Small intestine (tissue), 7 donors: Measurements from ENCODE around the gene SERP2. TPM values are rescaled to one million over a fixed set of nuclear protein-coding genes. Genes with fewer than 3 reads are reported as not detected.

Source experiments
- DNase-seq, 2 donors: peaks; one replicate each; pipeline versions ENCODE4 v3.0.0 to v3.0.0-alpha.2; 2013
- FAIRE-seq: peaks from 2 replicates; lab custom pipeline; 2012; peaks lifted over from hg19 to GRCh38; lab: Jason Lieb, UNC
- H3K27ac ChIP-seq, 3 donors: one replicate each; pipeline ENCODE4 v1.5.1; 2013; ENCODE audit warnings: low read length in 2 of 3, mild to moderate bottlenecking in 2 of 3, control low read depth in 1 of 3, inconsistent platforms in 1 of 3, low read depth in 1 of 3, moderate library complexity in 1 of 3
- H3K27me3 ChIP-seq, 3 donors: one replicate each; pipeline ENCODE4 v1.6.1; 2013; ENCODE audit warnings: low read length in 3 of 3, inconsistent platforms in 1 of 3; ENCODE audit not compliant: control insufficient read depth in 3 of 3, insufficient read depth in 3 of 3
- H3K36me3 ChIP-seq, 3 donors: one replicate each; pipeline ENCODE4 v1.6.1; 2013; ENCODE audit warnings: low read length in 3 of 3, inconsistent platforms in 1 of 3, low read depth in 1 of 3, mild to moderate bottlenecking in 1 of 3, moderate library complexity in 1 of 3; ENCODE audit not compliant: control insufficient read depth in 3 of 3, insufficient read depth in 2 of 3
- H3K4me1 ChIP-seq, 3 donors: one replicate each; pipeline ENCODE4 v1.6.1; 2013; ENCODE audit warnings: low read length in 2 of 3, inconsistent platforms in 1 of 3, low read depth in 1 of 3, mild to moderate bottlenecking in 1 of 3, moderate library complexity in 1 of 3; ENCODE audit not compliant: control insufficient read depth in 3 of 3, insufficient read depth in 2 of 3
- H3K4me3 ChIP-seq, 3 donors: one replicate each; pipeline ENCODE4 v1.5.1; 2013; ENCODE audit warnings: low read length in 3 of 3, control low read depth in 1 of 3, inconsistent platforms in 1 of 3, low read depth in 1 of 3, mild to moderate bottlenecking in 1 of 3, moderate library complexity in 1 of 3
- H3K9me3 ChIP-seq, 2 donors: one replicate each; pipeline ENCODE4 v1.6.1; 2013; ENCODE audit warnings: low read depth in 1 of 2, low read length in 1 of 2; ENCODE audit not compliant: control insufficient read depth in 2 of 2, insufficient read depth in 1 of 2
- WGBS, 3 donors: extraction: QIAGEN DNeasy Blood & Tissue Kit; methylation state at CpG; one replicate each; pipeline ENCODE4 v1.1.7; 2013; 5-methylcytosine and 5-hydroxymethylcytosine counted together
- polyA plus RNA-seq, 4 donors: library from polyadenylated mRNA; stranded (reverse) in 3 of 4; unstranded in 1 of 4; fragments of 200-250 nt in 3 of 4; fragments of 120-200 nt in 1 of 4; gene quantifications; one replicate each; pipeline versions ENCODE4 v1.2.1 to v1.2.3, GENCODE V29; 2013
- donor health status: healthy with polysubstance abuse.
- donor health status: control.
- donor health status: control.
- donor health status: Bipolar disorder and iron deficiency.
- donor health status: healthy.

The SERP2 gene
- polyA plus RNA-seq, 4 donors: 4.9 to 12.3 (median 8.0) TPM

DNA sequence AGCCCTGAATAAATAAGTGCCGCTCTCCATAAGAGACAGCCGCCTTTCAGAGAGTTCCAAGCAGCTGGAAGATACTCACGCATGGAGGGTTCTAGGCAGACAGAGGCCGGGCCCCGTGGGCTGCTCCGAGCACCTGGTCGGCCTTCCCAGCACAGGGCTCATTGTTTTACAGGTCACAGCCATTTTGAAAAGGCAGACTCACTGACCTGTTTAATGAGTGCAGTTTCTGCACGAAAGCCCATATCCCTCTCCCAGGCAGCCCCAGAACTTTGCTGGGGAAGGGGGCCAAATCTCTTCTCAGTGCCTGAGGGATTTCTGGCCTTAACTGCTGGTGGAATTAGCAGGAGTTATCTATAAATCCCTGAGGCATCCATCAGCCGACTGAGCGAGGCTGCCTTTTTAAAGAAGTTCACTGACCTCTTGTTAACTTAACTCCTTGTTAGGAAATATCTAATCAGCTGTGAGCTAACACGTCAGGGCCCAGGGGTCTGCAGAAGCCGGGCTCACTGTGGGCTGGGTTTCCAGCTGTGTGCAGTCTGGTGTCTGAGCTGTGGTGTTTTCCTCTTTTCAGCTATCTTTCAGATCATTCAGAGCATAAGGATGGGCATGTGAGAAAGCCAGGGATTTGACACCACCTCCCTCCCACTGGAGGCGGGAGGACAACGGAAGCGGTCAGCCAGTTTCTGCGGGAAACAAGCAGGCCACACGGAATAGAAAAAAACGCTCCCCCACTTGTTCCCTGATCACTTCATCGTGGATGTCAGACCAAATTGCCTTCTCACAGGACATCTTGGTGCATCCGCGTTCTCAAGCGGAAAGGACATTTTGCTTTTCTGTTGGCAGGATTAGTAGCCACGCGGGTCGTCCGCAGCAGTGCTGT lies 23.3 kb downstream of the SERP2 start:
- DNase-seq (no peak), FAIRE-seq (no peak)
- peaks cover 0 to 11% (median 2%) of the 10 kb centered on the region in 3 donors for H3K4me1 ChIP-seq
- WGBS, 3 donors: 65 to 84% (median 78%) methylated on average over 26 of the region's 26 CpGs
- H3K4me3 ChIP-seq: no peak overlapping the region
- H3K36me3 ChIP-seq: no peaks in the 10 kb centered on the region
- H3K27ac ChIP-seq: peak overlapping the region in 2 of 3 donors; percentile 36 to 75
- H3K27me3 ChIP-seq: no peaks in the 10 kb centered on the region
- H3K9me3 ChIP-seq: no peaks in the 10 kb centered on the region

DNA sequence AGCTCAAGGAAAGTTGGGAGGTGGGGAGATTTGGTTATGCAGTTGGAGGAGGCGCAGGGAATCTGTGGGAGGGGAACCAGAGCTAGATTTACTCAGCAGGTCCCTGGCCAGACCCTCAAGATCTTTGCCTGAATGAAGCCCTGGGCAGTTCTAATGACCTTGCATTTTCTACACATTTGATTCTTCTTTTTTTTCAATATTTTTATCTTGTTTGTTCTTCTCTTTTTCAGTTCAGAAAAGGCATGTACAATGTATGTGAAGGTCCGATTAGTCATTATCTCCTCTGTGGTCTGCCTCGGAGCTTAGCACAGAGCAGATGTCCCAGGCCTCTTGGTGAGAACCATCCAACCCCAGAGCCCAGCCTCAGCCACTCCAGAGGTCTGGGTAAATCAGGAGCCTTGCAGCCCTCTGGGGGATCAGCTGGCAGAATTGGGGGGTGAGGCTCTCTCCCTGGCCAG lies 24.2 kb downstream of the SERP2 start:
- H3K27me3 ChIP-seq: no peaks in the 10 kb centered on the region
- FAIRE-seq (no peak), DNase-seq (no peak)
- H3K9me3 ChIP-seq: no peaks in the 10 kb centered on the region
- 81 to 85% (median 83%) methylated on average over 3 of the region's 3 CpGs for WGBS, 3 donors
- H3K4me1 ChIP-seq: peaks cover 0 to 11% (median 2%) of the 10 kb centered on the region in 3 donors
- peak overlapping the region in 2 of 3 donors; percentile 36 to 75 for H3K27ac ChIP-seq
- H3K36me3 ChIP-seq: no peaks in the 10 kb centered on the region
- no peak overlapping the region for H3K4me3 ChIP-seq

DNA sequence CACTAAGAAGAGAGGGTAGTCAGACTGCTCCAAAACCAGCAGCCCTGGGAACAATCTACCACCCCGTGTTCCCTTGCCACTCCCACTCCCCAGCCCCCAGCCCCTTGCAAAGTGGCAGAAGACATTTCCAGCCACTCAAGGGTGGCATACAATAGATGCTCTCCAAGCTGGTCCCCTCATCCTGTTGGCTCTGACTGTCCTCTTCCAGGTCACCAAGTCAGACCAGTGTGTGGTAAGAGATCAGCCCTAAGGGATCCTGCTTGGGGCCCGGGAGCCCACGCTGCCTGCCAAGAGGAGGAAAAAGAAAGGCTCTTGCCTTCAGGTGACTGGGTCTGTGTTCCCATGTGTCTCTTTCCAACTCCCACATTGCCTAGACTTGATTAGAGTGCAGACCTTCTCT lies 25.0 kb downstream of the SERP2 start:
- no peaks in the 10 kb centered on the region for H3K9me3 ChIP-seq
- WGBS, 3 donors: 71 to 90% (median 77%) methylated on average over 3 of the region's 3 CpGs
- FAIRE-seq: no peak

DNA sequence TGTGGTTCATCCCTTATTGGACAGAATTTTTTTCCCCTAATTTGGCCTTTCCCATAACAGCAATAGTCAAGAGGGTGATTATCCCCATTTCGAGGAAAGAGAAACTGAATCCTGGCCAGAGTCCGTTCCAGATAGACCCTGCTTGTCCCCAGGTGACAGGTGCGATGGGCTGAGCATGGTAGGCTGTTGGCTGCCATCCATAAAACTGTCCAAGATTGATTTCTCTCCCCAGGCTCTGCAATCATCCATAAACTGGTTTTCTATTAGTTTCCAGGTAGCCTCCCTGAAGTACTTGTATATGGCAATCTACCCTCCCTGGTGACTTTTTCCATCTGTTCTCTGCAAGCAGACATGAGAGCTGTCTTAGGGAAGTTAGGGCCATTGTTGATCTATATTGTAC lies 25.4 kb downstream of the SERP2 start:
- H3K4me1 ChIP-seq: peaks cover 0 to 20% (median 2%) of the 10 kb centered on the region in 3 donors
- no peak overlapping the region for H3K27ac ChIP-seq
- DNase-seq (peak in 1 of 2 donors; percentile 46), FAIRE-seq (no peak)
- no peak overlapping the region for H3K4me3 ChIP-seq
- H3K9me3 ChIP-seq: no peaks in the 10 kb centered on the region
- no peaks in the 10 kb centered on the region for H3K36me3 ChIP-seq
- H3K27me3 ChIP-seq: no peaks in the 10 kb centered on the region
- 20 to 65% (median 33%) methylated on average over 3 of the region's 3 CpGs for WGBS, 3 donors

More for the DNA sequence above, 25.0 kb downstream of the SERP2 start:
- H3K4me1 ChIP-seq: peaks cover 0 to 16% (median 2%) of the 10 kb centered on the region in 3 donors
- no peaks in the 10 kb centered on the region for H3K36me3 ChIP-seq
- H3K27ac ChIP-seq: no peak overlapping the region
- no peaks in the 10 kb centered on the region for H3K27me3 ChIP-seq
- H3K4me3 ChIP-seq: no peak overlapping the region
- no peak for DNase-seq

DNA sequence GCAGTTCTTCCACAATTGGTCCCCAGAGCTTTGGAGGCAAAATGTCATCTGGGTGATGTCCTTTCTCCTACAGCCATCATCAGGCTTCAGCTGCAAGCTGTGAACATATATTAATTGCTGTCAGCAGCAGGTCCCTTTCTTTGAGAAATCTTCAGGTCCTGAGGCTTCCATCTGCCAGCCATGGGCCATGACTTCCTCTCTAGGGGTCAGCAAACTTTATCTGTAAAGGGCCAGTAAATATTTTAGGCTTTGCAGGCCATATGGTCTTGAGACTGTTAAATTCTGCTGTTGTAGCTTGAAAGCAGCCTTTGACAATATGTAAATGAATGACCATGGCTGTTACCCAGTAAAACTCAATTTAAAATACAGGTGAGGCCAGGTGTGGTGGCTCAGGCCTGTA lies 27.1 kb downstream of the SERP2 start:
- DNase-seq (no peak), FAIRE-seq (no peak)
- no peaks in the 10 kb centered on the region for H3K27me3 ChIP-seq
- no peak overlapping the region for H3K4me3 ChIP-seq
- H3K36me3 ChIP-seq: no peaks in the 10 kb centered on the region
- H3K9me3 ChIP-seq: no peaks in the 10 kb centered on the region
- peaks cover 0 to 31% (median 2%) of the 10 kb centered on the region in 3 donors for H3K4me1 ChIP-seq
- no peak overlapping the region for H3K27ac ChIP-seq

DNA sequence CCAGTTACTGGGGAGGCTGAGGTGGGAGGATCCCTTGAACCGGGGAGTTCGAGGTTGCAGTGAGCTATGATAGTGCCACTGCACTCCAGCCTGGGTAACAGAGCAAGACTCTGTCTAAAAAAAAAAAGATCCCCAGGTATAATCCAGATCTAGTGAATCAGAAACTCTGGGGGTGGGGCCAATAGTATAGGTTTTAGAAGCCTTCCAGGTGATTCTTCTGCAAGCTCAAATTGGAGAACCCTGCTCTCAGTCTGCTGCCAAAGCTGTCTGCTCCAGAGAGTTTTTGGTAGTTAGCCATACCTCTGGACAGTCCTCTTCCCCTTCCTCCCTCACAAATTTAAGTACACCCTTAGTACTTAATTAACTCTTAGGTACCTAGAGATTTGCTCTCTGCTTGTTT lies 28.0 kb downstream of the SERP2 start:
- no peak for FAIRE-seq
- peaks cover 0 to 31% (median 2%) of the 10 kb centered on the region in 3 donors for H3K4me1 ChIP-seq
- 40 to 72% (median 51%) methylated on average over 2 of the region's 2 CpGs for WGBS, 3 donors

DNA sequence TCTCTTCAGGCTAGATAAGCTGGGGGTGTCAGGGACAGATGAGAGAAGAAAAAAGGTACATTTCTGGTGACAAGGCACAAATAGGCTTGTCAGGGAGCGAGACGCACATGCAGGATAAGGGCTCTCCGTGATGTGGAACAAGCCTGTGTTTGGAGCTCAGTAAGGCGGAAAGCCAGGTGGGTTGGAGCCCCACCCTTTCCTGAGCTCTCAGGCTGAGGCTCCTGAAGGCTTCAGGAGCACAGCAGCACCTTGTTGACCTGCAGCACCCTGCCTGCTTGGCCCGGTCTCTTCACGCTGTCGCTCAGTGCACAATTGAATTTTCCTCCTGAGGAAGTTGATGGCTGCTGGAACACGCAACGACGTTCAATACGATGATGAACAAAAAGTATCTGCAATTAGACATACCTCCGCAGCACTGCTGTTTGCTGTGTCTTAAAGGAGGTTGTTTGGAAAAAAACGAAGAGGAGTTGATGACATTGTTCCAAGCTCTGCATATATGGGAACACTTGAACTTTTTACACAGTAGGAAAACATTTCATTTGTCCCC lies 29.3 kb downstream of the SERP2 start:
- no peaks in the 10 kb centered on the region for H3K36me3 ChIP-seq
- 37 to 78% (median 62%) methylated on average over 13 of the region's 13 CpGs for WGBS, 3 donors
- DNase-seq (peak in 1 of 2 donors; percentile 28), FAIRE-seq (no peak)
- H3K9me3 ChIP-seq: no peaks in the 10 kb centered on the region
- H3K27ac ChIP-seq: no peak overlapping the region
- H3K4me1 ChIP-seq: peaks cover 0 to 28% (median 2%) of the 10 kb centered on the region in 3 donors
- H3K27me3 ChIP-seq: no peaks in the 10 kb centered on the region
- no peak overlapping the region for H3K4me3 ChIP-seq

More for the DNA sequence above, 28.0 kb downstream of the SERP2 start:
- H3K27me3 ChIP-seq: no peaks in the 10 kb centered on the region
- no peaks in the 10 kb centered on the region for H3K36me3 ChIP-seq
- no peak overlapping the region for H3K27ac ChIP-seq
- no peaks in the 10 kb centered on the region for H3K9me3 ChIP-seq
- no peak for DNase-seq
- H3K4me3 ChIP-seq: no peak overlapping the region

DNA sequence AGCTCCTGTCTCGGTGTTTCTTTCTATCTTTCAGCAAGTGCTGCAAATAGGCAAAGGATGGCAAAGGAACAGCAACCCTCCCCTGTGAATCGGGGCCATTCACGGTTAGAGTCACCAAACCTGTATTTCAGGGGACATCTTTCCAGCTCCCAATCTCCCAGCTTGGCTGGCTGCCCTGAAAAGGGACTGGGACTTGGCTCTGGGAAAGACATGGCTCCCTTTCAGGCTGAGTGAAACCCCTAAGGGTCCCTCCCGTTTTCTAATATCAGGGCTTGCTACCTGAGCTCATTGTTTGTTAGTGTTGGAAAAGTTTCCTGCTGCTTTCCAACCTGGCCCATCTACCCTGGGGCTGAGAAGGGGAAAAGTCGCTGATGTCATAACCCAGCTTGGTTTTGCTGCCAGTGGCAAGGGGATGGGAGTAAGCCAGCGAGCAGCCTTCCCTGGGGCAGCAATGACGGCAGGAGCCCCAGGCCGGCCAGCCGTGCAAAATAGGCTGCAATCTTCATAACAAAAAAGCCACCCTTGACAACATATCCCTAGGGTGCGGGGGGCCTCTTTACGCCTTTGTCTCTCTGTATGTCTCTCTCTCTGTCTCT lies 29.9 kb downstream of the SERP2 start:
- no peaks in the 10 kb centered on the region for H3K9me3 ChIP-seq
- peaks cover 0 to 28% (median under 1%) of the 10 kb centered on the region in 3 donors for H3K4me1 ChIP-seq
- DNase-seq: peak; percentile 51 to 55
- H3K27me3 ChIP-seq: no peaks in the 10 kb centered on the region
- no peaks in the 10 kb centered on the region for H3K36me3 ChIP-seq
- no peak for FAIRE-seq
- WGBS, 3 donors: 25 to 62% (median 49%) methylated on average over 11 of the region's 11 CpGs
- H3K4me3 ChIP-seq: no peak overlapping the region
- H3K27ac ChIP-seq: no peak overlapping the region
